Measurements from ENCODE around the gene NUDT16L1.
A peak's percentile ranks its signal among the peaks of the same experiment; 100 is the strongest.

NUDT16L1 gene

GRCh38 chr16:4693296-4693955 lies at the start of gene NUDT16L1:
Gene NUDT16L1, plus strand, starts transcription at chr16:4693562. Its CDS starts 165 bp downstream, at chr16:4693727.
- DNase-seq (ENCODE audit: low spot score), result peak; percentile 96

DNA sequence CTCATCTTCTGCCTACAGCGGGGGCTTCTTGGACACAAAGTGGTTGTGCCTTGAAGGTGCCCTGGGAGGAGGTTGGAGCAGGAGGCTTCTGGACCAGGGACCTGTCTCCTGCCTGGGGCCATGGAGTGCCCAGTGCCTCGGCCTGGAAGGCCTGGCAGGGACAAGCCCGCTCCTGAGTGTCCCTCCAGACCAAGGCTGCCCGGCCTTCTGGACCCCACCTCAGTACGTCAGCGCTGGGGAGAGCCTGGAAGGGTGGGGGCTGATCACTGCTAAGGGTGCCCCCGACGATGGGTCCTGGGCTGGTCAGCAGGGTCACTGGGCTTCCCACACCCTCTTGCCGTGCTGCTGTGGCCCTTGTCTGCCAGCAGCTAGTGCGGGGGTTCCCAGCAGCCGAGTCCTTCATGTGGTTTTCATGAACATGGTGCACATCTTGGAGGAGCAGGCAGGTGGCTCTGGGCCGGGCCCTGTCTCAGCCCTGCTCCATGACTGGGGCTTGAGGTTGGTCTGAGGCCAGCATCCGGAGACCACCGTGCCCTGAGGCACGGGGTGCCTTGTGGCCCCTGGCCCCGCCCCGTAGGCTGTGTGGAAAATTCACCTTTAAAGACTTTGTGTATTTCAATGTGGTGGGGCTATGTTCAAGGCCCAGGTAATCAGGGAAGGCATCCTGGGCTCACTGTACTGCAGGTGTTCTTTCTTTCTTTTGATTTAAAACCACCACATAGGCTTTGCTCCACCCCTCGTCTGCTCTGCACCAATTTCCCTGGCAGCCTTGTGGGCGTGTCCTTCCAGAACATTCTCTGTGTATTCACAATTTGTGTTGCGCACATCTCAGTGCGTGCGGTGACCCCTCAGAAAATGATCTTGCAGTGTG lies 46.4 kb upstream of the NUDT16L1 start:
- DNase-seq (ENCODE audit: low spot score), result no peak

DNA sequence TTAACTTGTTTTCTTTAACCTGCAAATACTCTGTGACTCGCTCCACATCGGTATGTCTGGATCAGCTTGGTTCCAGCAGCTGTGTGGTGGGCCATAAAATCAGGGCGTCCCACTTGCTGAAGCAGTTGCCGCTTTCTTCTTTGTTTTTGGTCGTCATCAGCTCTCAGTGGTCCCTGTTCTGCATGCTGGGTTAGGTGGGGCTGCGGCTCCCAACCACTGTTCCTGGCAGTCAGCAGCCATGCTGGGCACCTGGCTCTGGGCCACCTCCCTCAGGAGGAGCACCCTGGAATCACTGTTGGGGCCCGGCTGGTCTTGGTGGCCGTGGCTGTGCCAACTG lies 45.8 kb upstream of the NUDT16L1 start:
- no peak for DNase-seq (ENCODE audit: low spot score)

GRCh38 chr16:4648917-4649316 lies 44.4 kb upstream of the NUDT16L1 start:
- DNase-seq (ENCODE audit: low spot score), result no peak

DNA sequence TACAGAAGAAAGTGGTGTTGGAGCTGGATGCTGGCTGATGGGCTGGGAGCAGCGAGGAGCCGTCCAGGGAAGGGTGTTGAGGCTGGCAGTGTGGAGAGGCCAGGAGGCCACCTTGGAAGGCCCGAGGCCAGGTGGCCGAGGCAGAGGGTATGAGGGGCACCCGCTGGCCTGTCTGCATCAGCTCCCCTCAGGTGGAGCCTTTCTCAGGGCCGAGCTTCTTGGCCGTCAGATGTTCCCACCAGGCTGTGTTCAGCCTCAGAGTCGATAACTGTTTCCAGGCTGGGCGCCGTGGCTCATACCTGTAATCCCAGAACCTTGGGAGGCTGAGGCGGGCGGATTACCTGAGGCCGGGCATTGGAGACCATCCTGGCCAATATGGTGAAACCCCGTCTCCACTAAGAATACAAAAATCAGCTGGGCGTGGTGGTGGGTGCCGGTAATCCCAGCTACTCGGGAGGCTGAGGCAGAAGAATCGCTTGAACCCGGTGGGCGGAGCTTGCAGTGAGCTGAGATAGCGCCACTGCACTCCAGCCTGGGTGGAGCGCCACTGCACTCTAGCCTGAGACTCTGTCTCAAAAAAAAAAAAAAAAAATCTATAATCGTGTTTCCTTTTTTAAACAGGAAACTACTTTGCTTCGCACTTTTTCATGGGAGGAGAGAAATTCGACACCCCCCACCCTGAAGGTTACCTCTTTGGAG lies 43.5 kb upstream of the NUDT16L1 start:
- DNase-seq (ENCODE audit: low spot score), result no peak

- DNase-seq (ENCODE audit: low spot score), result peak; percentile 66
Measured at GRCh38 chr16:4650443-4651074, 42.8 kb upstream of the NUDT16L1 start.

DNA sequence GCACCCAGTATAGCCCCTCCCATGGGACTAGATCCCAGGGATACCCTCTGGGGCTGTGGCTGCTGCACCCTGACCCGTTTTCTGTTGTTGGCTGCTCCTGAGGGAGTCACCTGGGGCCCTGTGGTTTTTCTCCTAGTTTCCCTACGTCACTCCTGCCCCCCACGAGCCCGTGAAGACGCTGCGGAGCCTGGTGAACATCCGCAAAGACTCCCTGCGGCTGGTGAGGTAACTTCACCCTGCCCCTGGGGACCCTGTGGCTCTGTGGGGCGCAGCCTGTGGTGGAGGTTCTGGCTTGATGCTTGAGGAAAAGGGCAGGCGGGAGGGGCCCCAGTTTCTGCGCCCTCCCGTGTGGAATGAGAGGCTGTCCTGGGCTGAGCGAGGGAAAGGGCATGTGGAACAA lies 41.5 kb upstream of the NUDT16L1 start:
- DNase-seq (ENCODE audit: low spot score), result no peak

DNA sequence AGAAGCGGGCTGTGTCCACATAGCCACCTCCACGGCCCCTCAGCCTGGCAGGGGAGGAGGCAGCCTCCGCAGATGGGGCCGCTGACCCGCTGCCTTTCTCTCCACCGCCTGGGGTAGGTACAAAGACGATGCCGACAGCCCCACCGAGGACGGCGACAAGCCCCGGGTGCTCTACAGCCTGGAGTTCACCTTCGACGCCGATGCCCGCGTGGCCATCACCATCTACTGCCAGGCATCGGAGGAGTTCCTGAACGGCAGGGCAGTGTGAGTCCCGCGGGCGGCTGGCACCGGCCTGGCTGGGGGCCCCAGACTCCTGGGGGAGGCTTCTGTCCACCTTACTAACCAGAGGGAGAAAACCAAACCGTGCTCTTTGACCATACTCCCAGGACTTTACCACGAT lies 40.8 kb upstream of the NUDT16L1 start:
- no peak for DNase-seq (ENCODE audit: low spot score)

DNA sequence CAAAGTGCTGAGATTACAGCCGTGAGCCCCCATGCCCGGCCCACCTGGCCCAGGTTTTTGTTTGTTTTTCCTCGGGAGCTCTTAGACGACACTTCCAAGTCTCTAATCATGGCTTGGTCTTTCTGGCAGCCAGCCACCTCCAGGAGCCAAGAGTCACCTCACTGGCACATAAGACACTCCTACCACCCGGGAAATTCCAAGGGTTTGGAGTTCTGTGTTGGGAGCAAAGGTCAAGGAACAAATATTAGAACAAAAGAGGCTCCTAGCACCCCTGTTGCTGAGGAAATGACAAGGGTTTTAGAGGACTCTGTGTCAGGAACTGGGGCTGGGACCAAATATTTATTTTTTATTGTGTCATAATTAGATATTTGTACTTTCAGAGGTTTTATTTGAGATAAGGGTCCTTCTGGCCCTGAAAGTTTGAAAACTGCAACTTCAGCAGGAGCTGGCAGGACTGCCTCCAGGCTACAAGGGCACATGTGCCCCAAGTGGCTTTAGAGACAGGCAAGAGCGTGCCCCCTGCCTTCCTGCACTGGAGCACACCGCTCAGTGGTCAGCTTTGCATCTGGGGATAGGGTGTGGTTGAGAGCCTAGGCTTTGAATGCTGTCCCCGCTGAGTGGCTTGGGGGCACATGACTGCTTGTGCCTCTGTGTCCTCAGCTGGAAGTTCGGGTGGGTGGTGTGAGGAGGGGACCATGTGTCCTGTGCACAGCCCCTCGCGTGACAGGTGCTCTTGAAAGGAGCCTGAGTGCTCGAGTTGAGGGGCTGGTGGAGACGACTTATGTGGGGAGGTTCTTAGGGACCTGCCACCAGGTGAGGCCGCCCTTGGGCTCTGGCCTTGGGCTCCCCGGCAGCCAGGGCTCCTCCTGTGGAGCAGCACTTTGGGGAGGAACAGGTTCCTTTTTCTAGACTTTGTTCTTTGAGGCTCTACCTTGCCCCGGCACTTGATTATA lies 39.1 kb upstream of the NUDT16L1 start:
- no peak for DNase-seq (ENCODE audit: low spot score)

DNA sequence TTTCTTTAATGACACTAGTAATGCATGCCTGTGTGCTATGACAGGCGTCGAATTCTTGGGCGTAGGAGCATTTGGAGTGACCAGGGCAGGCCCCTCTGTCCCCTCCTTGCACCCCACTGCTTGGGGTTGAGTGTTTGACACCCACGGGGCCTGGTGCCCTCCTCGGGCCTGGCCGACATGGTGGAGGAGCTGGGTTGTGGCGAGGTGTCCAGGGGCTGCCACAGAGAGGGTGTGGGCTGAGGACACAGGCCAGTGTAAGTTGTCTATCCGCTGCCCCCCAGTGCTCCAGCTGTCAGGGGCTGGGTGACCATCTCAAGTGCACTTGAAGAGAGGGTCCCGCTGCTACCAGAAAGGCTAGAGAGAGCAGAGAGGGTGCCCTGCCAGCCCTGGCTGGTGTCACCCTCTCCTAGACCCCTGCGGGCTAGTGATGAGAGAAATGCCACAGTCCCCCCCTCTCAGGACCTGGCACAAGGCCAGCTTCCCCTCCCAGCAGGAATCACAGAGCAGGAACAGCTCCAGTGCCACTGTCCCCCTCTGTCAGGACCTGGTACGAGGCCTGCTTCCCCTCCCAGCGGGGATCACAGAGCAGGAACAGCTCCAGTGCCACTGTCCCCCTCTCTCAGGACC lies 38.3 kb upstream of the NUDT16L1 start:
- no peak for DNase-seq (ENCODE audit: low spot score)

DNA sequence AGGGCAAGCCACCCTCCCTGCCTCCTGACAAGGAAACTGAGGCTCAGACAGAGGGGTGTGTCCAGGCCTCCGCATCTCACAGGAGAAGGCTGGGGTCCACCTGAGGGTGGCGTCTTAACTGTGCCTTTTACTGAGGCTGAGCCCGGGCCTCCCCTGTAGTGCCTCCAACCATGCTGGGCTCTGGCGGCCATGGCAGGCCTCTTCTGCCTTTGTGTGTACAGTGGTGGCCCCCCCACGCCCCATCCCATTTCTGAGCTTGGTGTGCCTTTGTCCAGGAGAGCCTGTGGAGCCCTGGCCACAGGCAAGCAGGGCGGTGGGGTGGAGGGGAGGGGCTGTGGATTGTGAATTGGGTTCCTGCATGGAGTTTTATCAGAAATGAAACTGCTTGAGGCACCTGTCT lies 37.6 kb upstream of the NUDT16L1 start:
- DNase-seq (ENCODE audit: low spot score), result no peak

- no peak for DNase-seq (ENCODE audit: low spot score)
Measured at GRCh38 chr16:4656221-4656620, 37.1 kb upstream of the NUDT16L1 start.

- DNase-seq (ENCODE audit: low spot score), result no peak
Measured at GRCh38 chr16:4656695-4657686, 36.4 kb upstream of the NUDT16L1 start.

GRCh38 chr16:4659363-4660353 lies 33.7 kb upstream of the NUDT16L1 start:
- DNase-seq (ENCODE audit: low spot score), result no peak

DNA sequence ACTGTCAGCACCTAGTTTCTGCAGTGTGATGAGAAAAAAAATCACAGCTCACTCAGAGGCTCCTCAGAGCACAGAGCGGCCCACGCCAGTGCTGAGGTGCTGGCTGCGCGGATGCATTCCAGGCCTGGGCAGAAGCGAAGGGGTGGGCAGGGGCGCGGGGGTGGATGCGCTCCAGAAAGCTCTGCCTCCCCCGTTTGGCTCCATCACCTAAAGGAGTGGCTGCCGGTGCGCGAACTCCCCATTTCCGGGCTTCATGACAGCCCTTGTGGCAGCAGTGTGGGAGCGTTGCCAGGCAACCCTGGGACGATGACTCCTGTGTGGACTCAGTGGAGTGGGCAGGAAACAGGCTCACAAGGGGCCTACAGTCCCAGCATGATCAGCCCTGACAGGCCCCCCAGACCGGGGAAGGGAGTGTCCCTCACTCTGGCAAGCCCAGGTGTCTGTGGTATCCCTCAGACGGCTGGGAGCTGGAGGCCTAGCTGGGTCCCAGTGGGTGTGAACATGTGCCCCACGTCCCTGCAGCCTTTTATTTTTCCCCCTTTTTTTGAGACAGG lies 32.8 kb upstream of the NUDT16L1 start:
- DNase-seq (ENCODE audit: low spot score), result peak; percentile 52

GRCh38 chr16:4661661-4662060 lies 31.7 kb upstream of the NUDT16L1 start:
- no peak for DNase-seq (ENCODE audit: low spot score)

DNA sequence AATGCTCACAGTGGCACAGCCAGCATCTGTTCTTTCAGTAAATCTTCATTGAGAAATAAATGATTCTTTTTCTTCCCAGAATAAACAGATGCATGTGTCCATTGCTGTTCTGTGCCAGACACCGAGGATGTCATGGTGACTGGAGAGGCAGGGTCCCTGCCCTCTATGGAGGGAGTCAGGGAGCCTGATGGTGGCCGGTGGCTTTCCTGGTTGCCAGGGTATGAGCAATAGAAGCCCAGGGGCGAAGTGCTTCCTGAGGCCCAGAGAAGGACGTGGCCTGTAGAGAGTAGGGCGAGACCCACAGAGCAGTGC lies 29.9 kb upstream of the NUDT16L1 start:
- no peak for DNase-seq (ENCODE audit: low spot score)

DNA sequence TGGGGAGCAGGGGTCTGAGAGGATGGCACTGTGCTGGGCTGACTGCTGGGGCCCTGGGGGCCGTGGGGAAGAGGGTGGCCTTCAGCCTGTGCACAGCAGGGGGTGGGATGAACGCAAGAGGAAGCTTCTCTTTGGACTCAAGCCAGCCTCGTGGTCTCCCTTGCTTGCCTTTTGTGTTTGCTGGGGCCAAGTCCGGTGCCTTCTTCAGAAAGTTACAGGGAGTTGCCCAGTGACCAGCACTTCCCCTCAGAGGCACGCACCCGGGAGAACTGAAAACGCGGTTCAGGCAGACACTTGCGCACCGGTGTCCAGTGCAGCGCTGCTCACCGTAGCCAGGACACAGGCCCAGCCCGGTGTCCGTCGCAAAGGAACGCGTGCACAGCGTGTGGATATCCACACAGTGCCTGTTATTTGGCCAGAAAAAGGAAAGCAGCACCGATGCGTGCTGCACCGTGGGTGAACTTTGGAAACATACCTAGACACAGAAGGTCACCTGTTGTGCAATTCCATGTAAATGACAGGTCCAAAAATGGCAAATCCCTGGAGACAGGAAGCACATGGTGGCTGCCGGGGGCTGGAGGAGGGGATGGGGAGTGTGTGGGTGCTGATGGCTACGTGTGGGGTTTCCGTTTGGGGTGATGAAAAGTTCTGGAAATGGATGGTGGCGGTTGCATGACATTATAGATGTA lies 29.4 kb upstream of the NUDT16L1 start:
- no peak for DNase-seq (ENCODE audit: low spot score)
